Fibroblast of lung (primary cell): ENCODE data around the gene TCFL5.

Experiments
- EZH2 ChIP-seq: IDR thresholded peaks from 2 replicates; pipeline ENCODE4 v1.5.1; 2012; ENCODE audit warnings: low read length, control low read depth, mild to moderate bottlenecking; ENCODE audit errors: missing control alignments
- TF ChIP-seq, protein P1 (sequence below), 2 donors: IDR thresholded peaks in 1 of 2; conservative IDR thresholded peaks in 1 of 2; 1 replicate in 1 of 2; 2 replicates in 1 of 2; pipeline ENCODE4 v1.5.1; 2011 to 2012; ENCODE audit warnings: low read length in 2 of 2, control low read depth in 1 of 2, inconsistent platforms in 1 of 2, low read depth in 1 of 2, mild to moderate bottlenecking in 1 of 2

GRCh38 chr20:62830251-62830650 lies 31.4 kb downstream of the TCFL5 start:
- TF ChIP-seq, protein P1, sequence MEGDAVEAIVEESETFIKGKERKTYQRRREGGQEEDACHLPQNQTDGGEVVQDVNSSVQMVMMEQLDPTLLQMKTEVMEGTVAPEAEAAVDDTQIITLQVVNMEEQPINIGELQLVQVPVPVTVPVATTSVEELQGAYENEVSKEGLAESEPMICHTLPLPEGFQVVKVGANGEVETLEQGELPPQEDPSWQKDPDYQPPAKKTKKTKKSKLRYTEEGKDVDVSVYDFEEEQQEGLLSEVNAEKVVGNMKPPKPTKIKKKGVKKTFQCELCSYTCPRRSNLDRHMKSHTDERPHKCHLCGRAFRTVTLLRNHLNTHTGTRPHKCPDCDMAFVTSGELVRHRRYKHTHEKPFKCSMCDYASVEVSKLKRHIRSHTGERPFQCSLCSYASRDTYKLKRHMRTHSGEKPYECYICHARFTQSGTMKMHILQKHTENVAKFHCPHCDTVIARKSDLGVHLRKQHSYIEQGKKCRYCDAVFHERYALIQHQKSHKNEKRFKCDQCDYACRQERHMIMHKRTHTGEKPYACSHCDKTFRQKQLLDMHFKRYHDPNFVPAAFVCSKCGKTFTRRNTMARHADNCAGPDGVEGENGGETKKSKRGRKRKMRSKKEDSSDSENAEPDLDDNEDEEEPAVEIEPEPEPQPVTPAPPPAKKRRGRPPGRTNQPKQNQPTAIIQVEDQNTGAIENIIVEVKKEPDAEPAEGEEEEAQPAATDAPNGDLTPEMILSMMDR (conservative IDR thresholded peaks at IDR 0.05 in 1 of 2, IDR thresholded peaks at IDR 0.05 in 1 of 2; ENCODE audit: low read depth in 1 of 2, low read length in 2 of 2): no peak
- TF ChIP-seq EZH2: no peak
